ENCODE results near the gene KLK14. TPM values are rescaled to one million over a fixed set of nuclear protein-coding genes. Genes with fewer than 3 reads are reported as not detected.

KLK14 gene
- total RNA-seq, 1 donor from 2014 or later = not detected

DNA sequence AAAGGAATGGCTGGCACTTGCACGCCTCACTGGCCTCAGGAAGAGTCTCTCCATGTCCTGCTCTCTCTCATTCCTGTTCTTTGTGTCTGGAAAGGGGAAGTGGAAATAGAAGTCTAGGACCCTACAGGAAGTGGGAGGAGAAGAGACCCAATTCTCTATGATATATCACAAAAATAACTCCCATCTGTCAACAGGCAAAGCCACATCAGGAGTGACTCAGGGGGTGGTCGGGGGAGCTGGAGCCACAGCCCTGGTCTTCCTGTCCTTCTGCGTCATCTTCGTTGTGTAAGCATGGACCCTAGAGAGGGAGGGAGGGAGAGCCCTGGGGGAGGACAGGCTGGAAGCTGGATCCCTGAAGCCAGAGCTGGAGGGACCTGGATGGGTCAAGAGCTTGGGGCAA lies 45.1 kb upstream of the KLK14 start:
- Histone ChIP-seq H3K4me3 (no peak overlapping the region), H3K4me1 (peaks cover 6% of the 10 kb centered on the region), H3K36me3 (no peaks in the 10 kb centered on the region), H3K9me3 (no peaks in the 10 kb centered on the region), H3K27me3 (no peaks in the 10 kb centered on the region), H3K27ac (no peak overlapping the region)
- TF ChIP-seq POLR2AphosphoS5 (IDR thresholded peaks at IDR 0.05; ENCODE audit: insufficient read depth in 1 of 2, low read depth in 1 of 2) (no peak), POLR2A (IDR thresholded peaks at IDR 0.05) (no peak)
- TF ChIP-seq, protein P1, sequence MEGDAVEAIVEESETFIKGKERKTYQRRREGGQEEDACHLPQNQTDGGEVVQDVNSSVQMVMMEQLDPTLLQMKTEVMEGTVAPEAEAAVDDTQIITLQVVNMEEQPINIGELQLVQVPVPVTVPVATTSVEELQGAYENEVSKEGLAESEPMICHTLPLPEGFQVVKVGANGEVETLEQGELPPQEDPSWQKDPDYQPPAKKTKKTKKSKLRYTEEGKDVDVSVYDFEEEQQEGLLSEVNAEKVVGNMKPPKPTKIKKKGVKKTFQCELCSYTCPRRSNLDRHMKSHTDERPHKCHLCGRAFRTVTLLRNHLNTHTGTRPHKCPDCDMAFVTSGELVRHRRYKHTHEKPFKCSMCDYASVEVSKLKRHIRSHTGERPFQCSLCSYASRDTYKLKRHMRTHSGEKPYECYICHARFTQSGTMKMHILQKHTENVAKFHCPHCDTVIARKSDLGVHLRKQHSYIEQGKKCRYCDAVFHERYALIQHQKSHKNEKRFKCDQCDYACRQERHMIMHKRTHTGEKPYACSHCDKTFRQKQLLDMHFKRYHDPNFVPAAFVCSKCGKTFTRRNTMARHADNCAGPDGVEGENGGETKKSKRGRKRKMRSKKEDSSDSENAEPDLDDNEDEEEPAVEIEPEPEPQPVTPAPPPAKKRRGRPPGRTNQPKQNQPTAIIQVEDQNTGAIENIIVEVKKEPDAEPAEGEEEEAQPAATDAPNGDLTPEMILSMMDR (IDR thresholded peaks at IDR 0.05) = no peak
- no peak for DNase-seq (ENCODE audit: extremely low spot score in 2 of 2)
- intact Hi-C loops (cut with DNase I) = no loop called here

DNA sequence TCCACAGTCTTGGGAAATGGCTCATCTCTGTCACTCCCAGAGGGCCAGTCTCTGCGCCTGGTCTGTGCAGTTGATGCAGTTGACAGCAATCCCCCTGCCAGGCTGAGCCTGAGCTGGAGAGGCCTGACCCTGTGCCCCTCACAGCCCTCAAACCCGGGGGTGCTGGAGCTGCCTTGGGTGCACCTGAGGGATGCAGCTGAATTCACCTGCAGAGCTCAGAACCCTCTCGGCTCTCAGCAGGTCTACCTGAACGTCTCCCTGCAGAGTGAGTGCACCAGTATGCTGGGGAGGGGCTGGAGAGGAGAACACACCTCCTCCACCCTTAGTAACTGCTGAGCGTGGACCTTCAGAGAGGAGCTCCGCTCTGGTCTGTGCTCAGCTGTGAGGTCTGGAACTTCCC lies 44.3 kb upstream of the KLK14 start:
- TF ChIP-seq, protein P1 (IDR thresholded peaks at IDR 0.05) = no peak
- TF ChIP-seq POLR2AphosphoS5 (IDR thresholded peaks at IDR 0.05; ENCODE audit: insufficient read depth in 1 of 2, low read depth in 1 of 2) = no peak
- TF ChIP-seq POLR2A (IDR thresholded peaks at IDR 0.05) = no peak
- Histone ChIP-seq H3K27ac (no peak overlapping the region), H3K4me1 (peaks cover 4% of the 10 kb centered on the region), H3K9me3 (no peaks in the 10 kb centered on the region), H3K36me3 (no peaks in the 10 kb centered on the region), H3K4me3 (no peak overlapping the region), H3K27me3 (no peaks in the 10 kb centered on the region)
- intact Hi-C loops (cut with DNase I) = no loop called here
- no peak for DNase-seq (ENCODE audit: extremely low spot score in 2 of 2)

DNA sequence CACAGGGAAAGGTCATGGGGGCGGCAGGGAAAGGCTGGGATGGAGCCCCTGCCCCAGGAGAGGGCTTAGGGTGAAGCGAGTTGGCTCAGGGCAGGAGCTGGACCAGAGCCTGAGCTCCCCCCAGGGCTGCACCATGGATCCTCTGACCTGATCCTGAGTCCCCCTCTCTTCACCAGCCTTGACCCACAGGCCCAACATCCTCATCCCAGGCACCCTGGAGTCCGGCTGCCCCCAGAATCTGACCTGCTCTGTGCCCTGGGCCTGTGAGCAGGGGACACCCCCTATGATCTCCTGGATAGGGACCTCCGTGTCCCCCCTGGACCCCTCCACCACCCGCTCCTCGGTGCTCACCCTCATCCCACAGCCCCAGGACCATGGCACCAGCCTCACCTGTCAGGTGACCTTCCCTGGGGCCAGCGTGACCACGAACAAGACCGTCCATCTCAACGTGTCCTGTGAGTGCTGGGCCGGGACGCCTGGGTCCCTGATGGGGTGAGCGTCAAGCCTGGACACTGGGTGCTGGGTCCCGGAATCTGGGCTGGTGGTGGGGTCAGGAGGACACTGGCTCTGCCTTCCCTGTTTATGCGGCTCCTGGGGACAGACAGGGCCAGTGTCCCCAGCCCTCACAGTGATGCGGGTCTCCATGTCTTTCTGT lies 42.9 kb upstream of the KLK14 start:
- H3K4me1 ChIP-seq = no peaks in the 10 kb centered on the region
- intact Hi-C loops (cut with DNase I) = no loop called here
- no peaks in the 10 kb centered on the region for H3K36me3 ChIP-seq
- TF ChIP-seq POLR2A (IDR thresholded peaks at IDR 0.05) (no peak), POLR2AphosphoS5 (IDR thresholded peaks at IDR 0.05; ENCODE audit: insufficient read depth in 1 of 2, low read depth in 1 of 2) (no peak)
- TF ChIP-seq, protein P1 (IDR thresholded peaks at IDR 0.05) = no peak
- H3K9me3 ChIP-seq = no peaks in the 10 kb centered on the region
- no peak overlapping the region for H3K4me3 ChIP-seq
- H3K27me3 ChIP-seq = no peaks in the 10 kb centered on the region
- H3K27ac ChIP-seq = no peak overlapping the region
- DNase-seq (ENCODE audit: extremely low spot score in 2 of 2) = no peak

DNA sequence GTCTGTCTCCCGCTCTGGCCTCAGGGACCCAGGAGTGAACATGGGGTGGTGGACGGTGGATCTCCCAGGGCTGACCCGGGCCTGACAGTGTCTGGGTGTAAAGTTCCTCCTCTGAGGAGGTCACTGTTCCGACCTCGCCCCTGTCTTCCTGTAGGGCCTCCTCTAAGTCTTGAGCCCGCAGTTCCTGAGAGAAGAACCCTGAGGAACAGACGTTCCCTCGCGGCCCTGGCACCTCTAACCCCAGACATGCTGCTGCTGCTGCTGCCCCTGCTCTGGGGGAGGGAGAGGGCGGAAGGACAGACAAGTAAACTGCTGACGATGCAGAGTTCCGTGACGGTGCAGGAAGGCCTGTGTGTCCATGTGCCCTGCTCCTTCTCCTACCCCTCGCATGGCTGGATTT lies 42.0 kb upstream of the KLK14 start, which contains the start of gene SIGLEC9:
TSS of gene SIGLEC9 (plus strand) at position 178 of the 400 bp plus-strand sequence. CDS start at position 247, 69 bp downstream.
- DNase-seq (ENCODE audit: extremely low spot score in 2 of 2) = no peak
- Histone ChIP-seq H3K4me1 (no peaks in the 10 kb centered on the region), H3K27me3 (no peaks in the 10 kb centered on the region), H3K9me3 (no peaks in the 10 kb centered on the region), H3K36me3 (no peaks in the 10 kb centered on the region), H3K27ac (no peak within 1 kb of the TSS), H3K4me3 (no peak within 1 kb of the TSS)
- intact Hi-C loops (cut with DNase I) = no loop called here
- TF ChIP-seq POLR2A (IDR thresholded peaks at IDR 0.05) = no peak
- no peak for TF ChIP-seq POLR2AphosphoS5 (IDR thresholded peaks at IDR 0.05; ENCODE audit: insufficient read depth in 1 of 2, low read depth in 1 of 2)
- TF ChIP-seq, protein P1 (IDR thresholded peaks at IDR 0.05) = no peak

DNA sequence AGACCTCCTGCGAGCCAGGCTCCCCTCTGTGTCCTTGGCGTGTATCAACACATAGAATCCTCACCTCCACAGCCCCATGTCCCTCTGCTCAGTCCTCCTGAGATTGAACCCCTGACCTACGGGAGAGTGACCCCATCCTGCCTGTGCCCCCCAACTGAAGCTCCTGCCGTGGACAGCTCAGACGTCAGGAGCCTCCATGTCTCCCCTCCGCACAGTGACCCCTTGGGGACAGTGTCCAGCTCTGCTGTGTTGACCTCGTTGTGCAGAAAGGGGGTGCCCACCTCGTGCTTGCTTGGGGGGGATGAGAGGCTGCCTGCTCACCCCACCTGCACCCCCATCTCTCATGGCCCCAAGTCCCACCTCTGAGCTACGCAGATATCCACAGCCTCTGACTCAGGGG lies 41.5 kb upstream of the KLK14 start:
- Histone ChIP-seq H3K36me3 (no peaks in the 10 kb centered on the region), H3K27ac (no peak overlapping the region), H3K27me3 (no peaks in the 10 kb centered on the region), H3K4me3 (no peak overlapping the region), H3K9me3 (no peaks in the 10 kb centered on the region), H3K4me1 (no peaks in the 10 kb centered on the region)
- no peak for DNase-seq (ENCODE audit: extremely low spot score in 2 of 2)
- TF ChIP-seq POLR2A (IDR thresholded peaks at IDR 0.05) = no peak
- TF ChIP-seq POLR2AphosphoS5 (IDR thresholded peaks at IDR 0.05; ENCODE audit: insufficient read depth in 1 of 2, low read depth in 1 of 2) = no peak
- TF ChIP-seq, protein P1 (IDR thresholded peaks at IDR 0.05) = no peak
- intact Hi-C loops (cut with DNase I) = no loop called here
